Measurements from ENCODE around the gene PHPT1. TPM values are rescaled to one million over a fixed set of nuclear protein-coding genes. Genes with fewer than 3 reads are reported as not detected.
A peak's percentile ranks its signal among the peaks of the same experiment; 100 is the strongest.

The PHPT1 gene
- total and polyA plus RNA-seq, 2 of the 13 experiments (the other 11 are each of a cell fraction or from before 2014, with no cell fraction given) = 189 to 192 TPM

DNA sequence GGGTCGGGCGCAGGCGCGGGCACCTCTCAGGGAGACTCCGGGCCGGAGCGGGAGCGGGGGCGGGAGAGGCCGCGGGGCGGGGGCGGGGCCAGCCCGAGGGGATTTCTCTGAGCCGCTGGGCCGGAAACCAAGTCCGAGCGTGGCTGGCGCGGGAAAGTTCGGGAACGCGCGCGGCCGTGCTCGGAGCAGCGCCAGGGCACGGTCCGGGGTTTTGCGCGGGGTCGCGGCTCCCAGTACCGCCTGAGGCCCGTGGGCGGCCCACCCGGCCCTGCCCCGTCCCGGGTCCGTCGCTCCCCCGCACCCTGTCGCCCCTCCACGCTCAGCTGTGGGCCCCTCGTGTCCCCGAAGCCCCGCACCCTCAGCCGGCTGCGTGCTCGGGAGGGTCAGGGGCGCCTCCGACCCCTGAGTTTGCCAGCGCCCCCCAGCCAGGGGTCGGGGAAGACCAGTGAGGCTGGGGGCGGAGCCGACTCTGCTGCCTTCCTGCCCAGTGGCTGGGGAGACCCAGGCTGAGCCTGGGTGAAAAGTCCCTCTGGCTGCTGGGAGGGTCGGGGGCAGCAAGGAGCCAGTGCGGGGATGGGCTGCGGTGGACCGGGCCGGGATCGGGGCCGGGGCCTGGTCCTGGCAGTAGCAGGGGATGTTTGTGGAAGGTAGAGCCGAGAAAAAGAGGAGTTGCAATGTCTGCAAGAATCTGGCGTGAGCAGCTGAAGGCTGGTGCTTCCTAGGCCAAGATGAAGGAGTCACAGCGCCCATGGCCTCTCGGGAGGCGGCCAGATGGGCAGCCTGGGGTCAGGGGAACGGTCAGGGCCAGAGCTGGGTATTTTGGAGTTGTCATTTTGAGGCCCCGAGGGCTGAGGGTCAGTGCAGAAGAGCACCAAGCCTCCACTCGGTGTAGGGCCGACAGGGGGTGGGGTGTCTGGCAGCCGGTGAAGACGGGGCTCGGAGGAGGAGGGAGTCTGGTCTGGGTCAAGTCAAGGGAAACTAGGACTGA is 37.7 kb downstream of the PHPT1 start (continued):
- TF ChIP-seq, protein P1, sequence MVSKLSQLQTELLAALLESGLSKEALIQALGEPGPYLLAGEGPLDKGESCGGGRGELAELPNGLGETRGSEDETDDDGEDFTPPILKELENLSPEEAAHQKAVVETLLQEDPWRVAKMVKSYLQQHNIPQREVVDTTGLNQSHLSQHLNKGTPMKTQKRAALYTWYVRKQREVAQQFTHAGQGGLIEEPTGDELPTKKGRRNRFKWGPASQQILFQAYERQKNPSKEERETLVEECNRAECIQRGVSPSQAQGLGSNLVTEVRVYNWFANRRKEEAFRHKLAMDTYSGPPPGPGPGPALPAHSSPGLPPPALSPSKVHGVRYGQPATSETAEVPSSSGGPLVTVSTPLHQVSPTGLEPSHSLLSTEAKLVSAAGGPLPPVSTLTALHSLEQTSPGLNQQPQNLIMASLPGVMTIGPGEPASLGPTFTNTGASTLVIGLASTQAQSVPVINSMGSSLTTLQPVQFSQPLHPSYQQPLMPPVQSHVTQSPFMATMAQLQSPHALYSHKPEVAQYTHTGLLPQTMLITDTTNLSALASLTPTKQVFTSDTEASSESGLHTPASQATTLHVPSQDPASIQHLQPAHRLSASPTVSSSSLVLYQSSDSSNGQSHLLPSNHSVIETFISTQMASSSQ (IDR thresholded peaks at IDR 0.05; ENCODE audit: low read depth) = no peak
- TF ChIP-seq, protein P1 (CRISPR knock-in tag; IDR thresholded peaks at IDR 0.05; ENCODE audit: borderline replicate concordance) = no peak
- TF ChIP-seq ZNF496 (CRISPR knock-in tag; IDR thresholded peaks at IDR 0.05; ENCODE audit: insufficient replicate concordance) (no peak), NONO (IDR thresholded peaks at IDR 0.05) (no peak), NONO (CRISPR knock-in tag; conservative IDR thresholded peaks at IDR 0.05) (peak; percentile 63), ELF3 (CRISPR knock-in tag; IDR thresholded peaks at IDR 0.05) (no peak), ZFX (CRISPR knock-in tag; IDR thresholded peaks at IDR 0.05; ENCODE audit: low read depth) (peak; percentile 50; the same call in 1 of the 2 replicates), LCORL (IDR thresholded peaks at IDR 0.05) (no peak), LCORL (CRISPR knock-in tag; IDR thresholded peaks at IDR 0.05) (no peak), PRMT3 (CRISPR knock-in tag; IDR thresholded peaks at IDR 0.05; ENCODE audit: borderline replicate concordance, low read depth) (no peak), TBP (CRISPR knock-in tag; IDR thresholded peaks at IDR 0.05) (no peak), SIX1 (CRISPR knock-in tag; IDR thresholded peaks at IDR 0.05; ENCODE audit: borderline replicate concordance) (no peak), GATA4 (IDR thresholded peaks at IDR 0.05; ENCODE audit: borderline replicate concordance, low read depth) (no peak), NFATC3 (CRISPR knock-in tag; IDR thresholded peaks at IDR 0.05) (0 out of 2 replicates have a peak, but pooled peaks have one; percentile 58), MEIS1 (CRISPR knock-in tag; IDR thresholded peaks at IDR 0.05; ENCODE audit: borderline replicate concordance) (peak; percentile 87; the same call in 1 of the 2 replicates), HNRNPH1 (optimal IDR thresholded peaks at IDR 0.05; ENCODE audit: low read depth, low read length) (no peak), ZNF160 (CRISPR knock-in tag; IDR thresholded peaks at IDR 0.05) (no peak), PLRG1 (conservative IDR thresholded peaks at IDR 0.05) (no peak), SP2 (CRISPR knock-in tag; IDR thresholded peaks at IDR 0.05) (no peak; the same call in 1 of the 2 replicates)
- TF ChIP-seq, protein P2, sequence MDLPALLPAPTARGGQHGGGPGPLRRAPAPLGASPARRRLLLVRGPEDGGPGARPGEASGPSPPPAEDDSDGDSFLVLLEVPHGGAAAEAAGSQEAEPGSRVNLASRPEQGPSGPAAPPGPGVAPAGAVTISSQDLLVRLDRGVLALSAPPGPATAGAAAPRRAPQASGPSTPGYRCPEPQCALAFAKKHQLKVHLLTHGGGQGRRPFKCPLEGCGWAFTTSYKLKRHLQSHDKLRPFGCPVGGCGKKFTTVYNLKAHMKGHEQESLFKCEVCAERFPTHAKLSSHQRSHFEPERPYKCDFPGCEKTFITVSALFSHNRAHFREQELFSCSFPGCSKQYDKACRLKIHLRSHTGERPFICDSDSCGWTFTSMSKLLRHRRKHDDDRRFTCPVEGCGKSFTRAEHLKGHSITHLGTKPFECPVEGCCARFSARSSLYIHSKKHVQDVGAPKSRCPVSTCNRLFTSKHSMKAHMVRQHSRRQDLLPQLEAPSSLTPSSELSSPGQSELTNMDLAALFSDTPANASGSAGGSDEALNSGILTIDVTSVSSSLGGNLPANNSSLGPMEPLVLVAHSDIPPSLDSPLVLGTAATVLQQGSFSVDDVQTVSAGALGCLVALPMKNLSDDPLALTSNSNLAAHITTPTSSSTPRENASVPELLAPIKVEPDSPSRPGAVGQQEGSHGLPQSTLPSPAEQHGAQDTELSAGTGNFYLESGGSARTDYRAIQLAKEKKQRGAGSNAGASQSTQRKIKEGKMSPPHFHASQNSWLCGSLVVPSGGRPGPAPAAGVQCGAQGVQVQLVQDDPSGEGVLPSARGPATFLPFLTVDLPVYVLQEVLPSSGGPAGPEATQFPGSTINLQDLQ (CRISPR knock-in tag; IDR thresholded peaks at IDR 0.05) = no peak
- TF ChIP-seq, protein P3, sequence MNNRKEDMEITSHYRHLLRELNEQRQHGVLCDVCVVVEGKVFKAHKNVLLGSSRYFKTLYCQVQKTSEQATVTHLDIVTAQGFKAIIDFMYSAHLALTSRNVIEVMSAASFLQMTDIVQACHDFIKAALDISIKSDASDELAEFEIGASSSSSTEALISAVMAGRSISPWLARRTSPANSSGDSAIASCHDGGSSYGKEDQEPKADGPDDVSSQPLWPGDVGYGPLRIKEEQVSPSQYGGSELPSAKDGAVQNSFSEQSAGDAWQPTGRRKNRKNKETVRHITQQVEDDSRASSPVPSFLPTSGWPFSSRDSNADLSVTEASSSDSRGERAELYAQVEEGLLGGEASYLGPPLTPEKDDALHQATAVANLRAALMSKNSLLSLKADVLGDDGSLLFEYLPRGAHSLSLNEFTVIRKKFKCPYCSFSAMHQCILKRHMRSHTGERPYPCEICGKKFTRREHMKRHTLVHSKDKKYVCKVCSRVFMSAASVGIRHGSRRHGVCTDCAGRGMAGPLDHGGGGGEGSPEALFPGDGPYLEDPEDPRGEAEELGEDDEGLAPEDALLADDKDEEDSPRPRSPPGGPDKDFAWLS (CRISPR knock-in tag; IDR thresholded peaks at IDR 0.05; ENCODE audit: borderline replicate concordance) = 0 out of 2 replicates have a peak, but pooled peaks have one; percentile 24

All from HepG2 (cell line).